ENCODE measurements around the gene TRPM3. TPM values are rescaled to one million over a fixed set of nuclear protein-coding genes. Genes with fewer than 3 reads are reported as not detected.

Gene TRPM3
- polyA plus RNA-seq, 3 donors, result not detected

- Mint-ChIP-seq H3K27ac (no peak overlapping the region), H3K36me3 (no peaks in the 10 kb centered on the region)
- H2AFZ ChIP-seq (ENCODE audit: insufficient read depth, low read depth, low read length, poor library complexity, severe bottlenecking), result no peak overlapping the region
Measured at GRCh38 chr9:70673844-70674243, 447.6 kb downstream of the TRPM3 start.

GRCh38 chr9:70672161-70672649, 449.2 kb downstream of the TRPM3 start:
- no CpG with 5 or more reads among the region's 1 CpG for WGBS (ENCODE audit: insufficient coverage)
- Mint-ChIP-seq H3K27ac (no peak overlapping the region), H3K27me3 (ENCODE audit: low read depth in 3 of 3) (peaks cover 0 to 4% (median 0%) of the 10 kb centered on the region in 3 donors), H3K36me3 (no peaks in the 10 kb centered on the region), H3K4me3 (no peak overlapping the region), H3K9me3 (no peaks in the 10 kb centered on the region), H3K4me1 (no peaks in the 10 kb centered on the region)
- Histone ChIP-seq H2AFZ (ENCODE audit: insufficient read depth, low read depth, low read length, poor library complexity, severe bottlenecking) (no peak overlapping the region), H3K9me3 (replicated peaks in 1 of 2; ENCODE audit: control insufficient read depth in 1 of 2, insufficient read depth in 1 of 2, low read length in 2 of 2) (no peaks in the 10 kb centered on the region), H3K9ac (ENCODE audit: insufficient read depth, low read length, poor library complexity, severe bottlenecking) (no peak overlapping the region), H4K20me1 (ENCODE audit: insufficient read depth, low read length) (no peaks in the 10 kb centered on the region), H3K4me1 (ENCODE audit: control insufficient read depth in 1 of 2, insufficient read depth in 2 of 2, low read length in 2 of 2) (no peaks in the 10 kb centered on the region), H3K4me2 (replicated peaks; ENCODE audit: extremely low read depth, low read length, poor library complexity, severe bottlenecking) (no peak overlapping the region), H3K36me3 (replicated peaks in 1 of 2; ENCODE audit: control insufficient read depth in 1 of 2, insufficient read depth in 2 of 2, low read length in 2 of 2) (no peaks in the 10 kb centered on the region), H3K79me2 (ENCODE audit: insufficient read depth, low read length) (no peaks in the 10 kb centered on the region), H3K4me3 (replicated peaks in 1 of 3; ENCODE audit: low read depth in 2 of 3, low read length in 3 of 3) (no peak overlapping the region), H3K27ac (ENCODE audit: low read depth in 1 of 2, low read length in 2 of 2) (no peak overlapping the region), H3K27me3 (ENCODE audit: control insufficient read depth in 2 of 2, insufficient read depth in 2 of 2, low read length in 2 of 2) (no peaks in the 10 kb centered on the region)
- DNase-seq, result no peak
- TF ChIP-seq, protein P1, sequence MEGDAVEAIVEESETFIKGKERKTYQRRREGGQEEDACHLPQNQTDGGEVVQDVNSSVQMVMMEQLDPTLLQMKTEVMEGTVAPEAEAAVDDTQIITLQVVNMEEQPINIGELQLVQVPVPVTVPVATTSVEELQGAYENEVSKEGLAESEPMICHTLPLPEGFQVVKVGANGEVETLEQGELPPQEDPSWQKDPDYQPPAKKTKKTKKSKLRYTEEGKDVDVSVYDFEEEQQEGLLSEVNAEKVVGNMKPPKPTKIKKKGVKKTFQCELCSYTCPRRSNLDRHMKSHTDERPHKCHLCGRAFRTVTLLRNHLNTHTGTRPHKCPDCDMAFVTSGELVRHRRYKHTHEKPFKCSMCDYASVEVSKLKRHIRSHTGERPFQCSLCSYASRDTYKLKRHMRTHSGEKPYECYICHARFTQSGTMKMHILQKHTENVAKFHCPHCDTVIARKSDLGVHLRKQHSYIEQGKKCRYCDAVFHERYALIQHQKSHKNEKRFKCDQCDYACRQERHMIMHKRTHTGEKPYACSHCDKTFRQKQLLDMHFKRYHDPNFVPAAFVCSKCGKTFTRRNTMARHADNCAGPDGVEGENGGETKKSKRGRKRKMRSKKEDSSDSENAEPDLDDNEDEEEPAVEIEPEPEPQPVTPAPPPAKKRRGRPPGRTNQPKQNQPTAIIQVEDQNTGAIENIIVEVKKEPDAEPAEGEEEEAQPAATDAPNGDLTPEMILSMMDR (IDR thresholded peaks at IDR 0.05), result no peak
- intact Hi-C loops (cut with micrococcal nuclease), result no loop called here

More at GRCh38 chr9:70673844-70674243, 447.6 kb downstream of the TRPM3 start:
- TF ChIP-seq, protein P1 (IDR thresholded peaks at IDR 0.05), result no peak
- H4K20me1 ChIP-seq (ENCODE audit: insufficient read depth, low read length), result no peaks in the 10 kb centered on the region
- DNase-seq, result no peak
- no peak overlapping the region for H3K4me2 ChIP-seq (replicated peaks; ENCODE audit: extremely low read depth, low read length, poor library complexity, severe bottlenecking)
- H3K79me2 ChIP-seq (ENCODE audit: insufficient read depth, low read length), result no peaks in the 10 kb centered on the region
- no peaks in the 10 kb centered on the region for H3K27me3 ChIP-seq (ENCODE audit: control insufficient read depth in 2 of 2, insufficient read depth in 2 of 2, low read length in 2 of 2)
- H3K4me3 ChIP-seq (replicated peaks in 1 of 3; ENCODE audit: low read depth in 2 of 3, low read length in 3 of 3), result no peak overlapping the region
- Mint-ChIP-seq H3K27me3 (ENCODE audit: low read depth in 3 of 3) (peaks cover 1 to 4% (median 1%) of the 10 kb centered on the region in 3 donors), H3K4me1 (no peaks in the 10 kb centered on the region), H3K4me3 (no peak overlapping the region), H3K9me3 (no peaks in the 10 kb centered on the region)
- no peaks in the 10 kb centered on the region for H3K9me3 ChIP-seq (replicated peaks in 1 of 2; ENCODE audit: control insufficient read depth in 1 of 2, insufficient read depth in 1 of 2, low read length in 2 of 2)
- no peak overlapping the region for H3K9ac ChIP-seq (ENCODE audit: insufficient read depth, low read length, poor library complexity, severe bottlenecking)
- intact Hi-C loops (cut with micrococcal nuclease), result no loop called here
- no peaks in the 10 kb centered on the region for H3K36me3 ChIP-seq (replicated peaks in 1 of 2; ENCODE audit: control insufficient read depth in 1 of 2, insufficient read depth in 2 of 2, low read length in 2 of 2)
- WGBS (ENCODE audit: insufficient coverage), result no CpG with 5 or more reads among the region's 1 CpG
- no peaks in the 10 kb centered on the region for H3K4me1 ChIP-seq (ENCODE audit: control insufficient read depth in 1 of 2, insufficient read depth in 2 of 2, low read length in 2 of 2)
- no peak overlapping the region for H3K27ac ChIP-seq (ENCODE audit: low read depth in 1 of 2, low read length in 2 of 2)

Measured in CD14-positive monocyte (primary cell).